Measurements from ENCODE around the gene KIAA0930. TPM values are rescaled to one million over a fixed set of nuclear protein-coding genes. Genes with fewer than 3 reads are reported as not detected.

KIAA0930 gene
- total RNA-seq, 4 donors from 2014 or later, result 9.4 to 31.8 (median 19.6) TPM

DNA sequence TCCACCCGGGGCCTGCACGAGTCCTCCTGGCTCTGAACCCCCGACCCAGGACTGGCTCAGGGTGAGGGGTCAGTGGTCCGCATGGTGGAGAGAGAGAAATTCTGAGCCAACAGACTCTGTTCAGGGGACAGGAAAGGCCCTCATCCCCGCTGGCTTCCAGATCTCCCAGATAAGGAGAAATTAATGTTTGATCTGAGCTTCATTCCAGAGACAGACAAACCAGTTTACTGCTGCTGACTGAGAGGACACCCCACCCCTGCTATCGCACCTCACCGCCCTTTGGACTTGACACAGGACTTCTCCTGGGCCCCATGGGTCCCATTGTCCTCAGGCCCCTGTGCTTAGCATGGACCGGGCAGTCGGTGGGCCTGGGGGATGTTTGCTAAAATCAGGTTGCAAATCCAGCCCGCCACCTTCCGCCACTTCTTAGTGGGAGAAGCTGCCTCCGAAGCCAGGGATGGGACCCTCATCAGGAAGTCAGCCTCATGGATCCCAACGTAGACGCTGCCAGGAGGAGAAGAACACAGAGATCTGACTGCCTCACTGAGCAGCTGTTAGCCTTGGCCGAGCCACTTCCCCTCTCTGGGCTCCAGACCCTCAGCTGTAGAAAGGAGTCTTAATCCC lies 32.9 kb upstream of the KIAA0930 start:
- H3K9me3 ChIP-seq, result no peaks in the 10 kb centered on the region
- DNase-seq, result no peak
- no peak overlapping the region for H3K27ac ChIP-seq
- TF ChIP-seq, protein P1, sequence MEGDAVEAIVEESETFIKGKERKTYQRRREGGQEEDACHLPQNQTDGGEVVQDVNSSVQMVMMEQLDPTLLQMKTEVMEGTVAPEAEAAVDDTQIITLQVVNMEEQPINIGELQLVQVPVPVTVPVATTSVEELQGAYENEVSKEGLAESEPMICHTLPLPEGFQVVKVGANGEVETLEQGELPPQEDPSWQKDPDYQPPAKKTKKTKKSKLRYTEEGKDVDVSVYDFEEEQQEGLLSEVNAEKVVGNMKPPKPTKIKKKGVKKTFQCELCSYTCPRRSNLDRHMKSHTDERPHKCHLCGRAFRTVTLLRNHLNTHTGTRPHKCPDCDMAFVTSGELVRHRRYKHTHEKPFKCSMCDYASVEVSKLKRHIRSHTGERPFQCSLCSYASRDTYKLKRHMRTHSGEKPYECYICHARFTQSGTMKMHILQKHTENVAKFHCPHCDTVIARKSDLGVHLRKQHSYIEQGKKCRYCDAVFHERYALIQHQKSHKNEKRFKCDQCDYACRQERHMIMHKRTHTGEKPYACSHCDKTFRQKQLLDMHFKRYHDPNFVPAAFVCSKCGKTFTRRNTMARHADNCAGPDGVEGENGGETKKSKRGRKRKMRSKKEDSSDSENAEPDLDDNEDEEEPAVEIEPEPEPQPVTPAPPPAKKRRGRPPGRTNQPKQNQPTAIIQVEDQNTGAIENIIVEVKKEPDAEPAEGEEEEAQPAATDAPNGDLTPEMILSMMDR (IDR thresholded peaks at IDR 0.05), result no peak
- TF ChIP-seq POLR2A (IDR thresholded peaks at IDR 0.05), result no peak
- H3K4me1 ChIP-seq, result no peaks in the 10 kb centered on the region
- H3K27me3 ChIP-seq, result no peaks in the 10 kb centered on the region
- intact Hi-C loops (cut with DNase I; ENCODE audit: low total_unique reads), result no loop called here
- H3K36me3 ChIP-seq, result no peaks in the 10 kb centered on the region
- no peak overlapping the region for H3K4me3 ChIP-seq

DNA sequence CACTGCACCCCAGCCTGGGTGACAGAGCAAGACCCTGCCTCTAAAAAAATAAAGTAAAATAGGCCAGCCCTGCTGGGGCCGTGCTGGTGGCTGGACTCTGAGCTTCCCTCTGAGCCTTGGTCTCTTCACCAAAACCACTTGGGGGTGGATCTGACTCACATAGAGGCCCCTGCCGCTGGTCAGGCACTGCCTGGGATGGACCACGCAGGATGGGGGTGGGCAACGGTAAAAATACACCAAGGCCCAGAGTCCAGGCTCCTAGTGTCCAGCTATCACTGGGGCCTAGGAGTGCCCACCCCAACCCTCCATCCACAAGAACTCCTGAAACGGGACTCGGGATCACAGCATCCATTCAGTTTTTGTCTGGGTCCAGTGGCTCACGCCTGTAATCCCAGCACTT lies 31.8 kb upstream of the KIAA0930 start:
- Histone ChIP-seq H3K4me3 (no peak overlapping the region), H3K27ac (peak overlapping the region in 1 of 2 donors; percentile 43), H3K27me3 (no peaks in the 10 kb centered on the region), H3K4me1 (no peaks in the 10 kb centered on the region), H3K36me3 (no peaks in the 10 kb centered on the region), H3K9me3 (no peaks in the 10 kb centered on the region)
- TF ChIP-seq, protein P1 (IDR thresholded peaks at IDR 0.05), result no peak
- TF ChIP-seq POLR2A (IDR thresholded peaks at IDR 0.05), result no peak
- intact Hi-C loops (cut with DNase I; ENCODE audit: low total_unique reads), result no loop called here
- DNase-seq, result no peak

DNA sequence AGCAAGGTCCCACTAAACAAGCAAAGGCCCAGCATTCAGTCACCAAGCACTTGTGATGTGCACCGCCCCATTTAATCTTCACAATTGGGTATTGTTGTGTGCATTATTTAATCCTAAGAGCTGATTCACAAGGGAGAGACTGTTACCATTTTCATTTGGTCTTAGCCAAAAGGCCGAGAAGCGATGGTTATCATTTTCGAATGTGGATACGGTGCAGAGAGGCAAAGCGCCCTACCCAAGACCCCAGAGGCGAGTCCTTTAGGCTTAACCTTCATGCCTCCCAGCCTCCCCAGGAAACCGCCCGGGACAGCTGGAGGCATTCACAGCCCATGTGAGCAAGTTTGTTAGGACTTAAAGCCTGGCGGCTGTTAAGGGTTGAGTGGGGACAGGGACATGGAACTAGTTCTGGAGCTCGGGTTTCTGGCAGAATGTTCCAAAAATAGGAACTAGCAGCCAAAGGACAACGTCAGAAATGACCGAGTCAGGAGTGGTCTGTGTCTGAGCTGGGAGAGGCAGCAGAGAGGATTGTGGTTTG lies 31.0 kb upstream of the KIAA0930 start:
- H3K27me3 ChIP-seq, result no peaks in the 10 kb centered on the region
- no peaks in the 10 kb centered on the region for H3K36me3 ChIP-seq
- DNase-seq, result peak; percentile 60
- H3K9me3 ChIP-seq, result no peaks in the 10 kb centered on the region
- no peaks in the 10 kb centered on the region for H3K4me1 ChIP-seq
- TF ChIP-seq, protein P1 (IDR thresholded peaks at IDR 0.05), result no peak
- TF ChIP-seq POLR2A (IDR thresholded peaks at IDR 0.05), result no peak
- intact Hi-C loops (cut with DNase I; ENCODE audit: low total_unique reads), result no loop called here
- no peak overlapping the region for H3K4me3 ChIP-seq
- peak overlapping the region; percentile 13 to 43 for H3K27ac ChIP-seq

DNA sequence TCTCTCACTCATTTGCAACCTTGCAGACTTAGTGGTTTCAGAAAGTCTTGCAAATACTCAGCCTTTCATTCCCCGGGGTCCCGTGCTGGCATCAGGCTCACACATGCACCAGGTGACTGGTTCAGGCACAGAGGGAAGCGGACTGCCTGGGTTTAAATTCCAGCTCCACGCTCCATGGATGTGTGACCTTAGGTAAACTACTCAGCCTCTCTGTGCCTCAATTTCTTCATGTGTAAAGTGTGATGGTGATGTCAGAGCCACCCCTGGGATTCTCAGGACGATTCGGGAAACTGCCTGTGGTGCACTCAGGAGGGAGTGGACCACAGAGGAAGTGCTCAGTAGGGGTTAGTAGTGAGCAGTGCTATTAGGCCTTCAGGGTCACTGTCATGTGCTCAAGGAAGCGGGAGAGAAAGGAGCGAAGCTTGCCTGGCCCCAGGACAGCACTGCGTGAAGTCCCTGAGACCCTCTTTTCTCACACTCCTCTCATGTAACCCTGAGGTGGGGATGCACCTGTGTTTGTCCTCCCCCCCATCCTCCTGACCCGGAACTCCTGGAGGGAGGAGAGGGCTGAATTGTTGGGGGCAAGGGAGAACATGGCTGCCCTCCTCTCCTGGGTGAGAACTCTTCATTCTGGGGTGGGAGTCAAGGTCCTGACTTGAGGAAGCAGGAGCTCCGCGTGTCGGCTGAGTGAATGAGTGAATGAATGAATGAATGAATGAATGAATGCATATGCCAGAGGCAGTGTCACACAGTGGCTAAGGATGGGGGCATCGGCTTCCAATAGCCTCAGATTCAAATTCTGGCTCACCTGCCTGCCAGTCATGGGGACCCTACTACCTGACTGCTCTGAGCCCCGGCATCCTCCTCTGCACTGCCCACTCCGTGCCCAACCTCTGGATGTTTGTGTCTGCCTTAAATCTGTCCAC lies 29.7 kb upstream of the KIAA0930 start:
- H3K4me1 ChIP-seq, result no peaks in the 10 kb centered on the region
- TF ChIP-seq POLR2A (IDR thresholded peaks at IDR 0.05), result no peak
- TF ChIP-seq, protein P1 (IDR thresholded peaks at IDR 0.05), result no peak
- no peaks in the 10 kb centered on the region for H3K9me3 ChIP-seq
- intact Hi-C loops (cut with DNase I; ENCODE audit: low total_unique reads), result no loop called here
- H3K27me3 ChIP-seq, result no peaks in the 10 kb centered on the region
- H3K27ac ChIP-seq, result no peak overlapping the region
- no peak for DNase-seq
- H3K36me3 ChIP-seq, result no peaks in the 10 kb centered on the region
- H3K4me3 ChIP-seq, result no peak overlapping the region

Data from uterus (tissue), 4 donors.